ENCODE results near the gene FSTL5.

The FSTL5 gene

DNA sequence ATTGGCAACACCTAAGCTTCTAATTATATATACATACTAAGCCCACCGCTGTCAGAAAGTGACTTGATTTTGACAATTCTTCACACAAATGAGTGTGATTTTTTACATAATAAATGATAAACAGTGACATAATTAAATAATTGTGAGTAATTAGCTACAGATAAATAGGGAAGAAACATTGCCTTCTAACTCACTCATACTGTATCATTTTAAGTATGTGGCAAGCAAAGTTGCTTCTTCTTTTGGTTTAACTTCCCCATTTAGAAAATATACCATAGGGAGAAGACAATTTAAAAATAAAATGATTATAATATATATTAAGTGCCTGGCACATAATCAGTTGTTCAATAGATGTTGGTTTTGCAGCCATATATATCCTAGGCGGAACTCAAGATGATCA lies 644.2 kb downstream of the FSTL5 start:
- TF ChIP-seq ZNF274 (IDR thresholded peaks at IDR 0.05; ENCODE audit: low read depth, low read length) (no peak), SUZ12 (IDR thresholded peaks at IDR 0.05; ENCODE audit: extremely low read depth, insufficient read depth, insufficient read length) (no peak), YY1 (IDR thresholded peaks at IDR 0.05; ENCODE audit: insufficient read depth, insufficient read length) (no peak)
- no peak for DNase-seq (ENCODE audit: low read depth, low spot score)

DNA sequence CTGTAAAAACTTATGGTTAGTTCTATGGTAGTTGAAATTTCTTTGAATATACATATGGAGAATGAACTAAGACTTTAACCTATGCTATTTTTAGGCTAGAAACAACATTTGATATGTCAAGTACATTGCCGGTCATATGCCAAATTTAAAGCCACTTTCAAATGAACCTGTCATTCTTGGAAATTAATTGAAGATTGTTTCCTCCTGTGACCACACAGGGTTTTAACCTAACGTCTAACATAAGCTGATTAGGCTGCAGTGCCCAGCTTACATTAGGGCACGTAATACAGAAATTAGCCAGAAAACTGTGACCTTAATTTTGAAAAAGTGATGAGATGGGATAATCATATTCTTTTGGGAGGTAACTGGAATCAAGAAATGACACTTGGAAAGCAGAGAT lies 645.9 kb downstream of the FSTL5 start:
- TF ChIP-seq SUZ12 (IDR thresholded peaks at IDR 0.05; ENCODE audit: extremely low read depth, insufficient read depth, insufficient read length) (no peak), ZNF274 (IDR thresholded peaks at IDR 0.05; ENCODE audit: low read depth, low read length) (no peak), YY1 (IDR thresholded peaks at IDR 0.05; ENCODE audit: insufficient read depth, insufficient read length) (no peak)
- no peak for DNase-seq (ENCODE audit: low read depth, low spot score)
- H3K9me3 ChIP-seq (ENCODE audit: insufficient read depth, low read length) = no peaks in the 10 kb centered on the region
- no peaks in the 10 kb centered on the region for H3K36me3 ChIP-seq (ENCODE audit: insufficient read depth, insufficient read length, low read length)
- H3K4me1 ChIP-seq (ENCODE audit: insufficient read depth, insufficient read length) = no peaks in the 10 kb centered on the region
- no peak overlapping the region for H3K4me3 ChIP-seq (ENCODE audit: insufficient read length, low read depth)
- H3K27me3 ChIP-seq (ENCODE audit: insufficient read depth, insufficient read length) = no peaks in the 10 kb centered on the region
- H3K9ac ChIP-seq (ENCODE audit: insufficient read length, low read depth) = no peak overlapping the region

More for the DNA sequence above, 644.2 kb downstream of the FSTL5 start:
- Histone ChIP-seq H3K4me1 (ENCODE audit: insufficient read depth, insufficient read length) (no peaks in the 10 kb centered on the region), H3K9me3 (ENCODE audit: insufficient read depth, low read length) (no peaks in the 10 kb centered on the region), H3K4me3 (ENCODE audit: insufficient read length, low read depth) (no peak overlapping the region), H3K36me3 (ENCODE audit: insufficient read depth, insufficient read length, low read length) (no peaks in the 10 kb centered on the region), H3K27me3 (ENCODE audit: insufficient read depth, insufficient read length) (no peaks in the 10 kb centered on the region), H3K9ac (ENCODE audit: insufficient read length, low read depth) (no peak overlapping the region)

GRCh38 chr4:161505141-161505540 lies 658.7 kb downstream of the FSTL5 start:
- H3K4me3 ChIP-seq (ENCODE audit: insufficient read length, low read depth) = no peak overlapping the region
- H3K9ac ChIP-seq (ENCODE audit: insufficient read length, low read depth) = no peak overlapping the region
- no peaks in the 10 kb centered on the region for H3K36me3 ChIP-seq (ENCODE audit: insufficient read depth, insufficient read length, low read length)
- no peaks in the 10 kb centered on the region for H3K9me3 ChIP-seq (ENCODE audit: insufficient read depth, low read length)
- no peak for DNase-seq (ENCODE audit: low read depth, low spot score)
- no peaks in the 10 kb centered on the region for H3K4me1 ChIP-seq (ENCODE audit: insufficient read depth, insufficient read length)
- H3K27me3 ChIP-seq (ENCODE audit: insufficient read depth, insufficient read length) = no peaks in the 10 kb centered on the region
- TF ChIP-seq YY1 (IDR thresholded peaks at IDR 0.05; ENCODE audit: insufficient read depth, insufficient read length) (no peak), ZNF274 (IDR thresholded peaks at IDR 0.05; ENCODE audit: low read depth, low read length) (no peak), SUZ12 (IDR thresholded peaks at IDR 0.05; ENCODE audit: extremely low read depth, insufficient read depth, insufficient read length) (no peak)

- no peak for TF ChIP-seq ZNF274 (IDR thresholded peaks at IDR 0.05; ENCODE audit: low read depth, low read length)
- TF ChIP-seq SUZ12 (IDR thresholded peaks at IDR 0.05; ENCODE audit: extremely low read depth, insufficient read depth, insufficient read length) = no peak
- no peak for TF ChIP-seq YY1 (IDR thresholded peaks at IDR 0.05; ENCODE audit: insufficient read depth, insufficient read length)
- no peak for DNase-seq (ENCODE audit: low read depth, low spot score)
- Histone ChIP-seq H3K4me3 (ENCODE audit: insufficient read length, low read depth) (no peak overlapping the region), H3K4me1 (ENCODE audit: insufficient read depth, insufficient read length) (no peaks in the 10 kb centered on the region), H3K9me3 (ENCODE audit: insufficient read depth, low read length) (no peaks in the 10 kb centered on the region), H3K9ac (ENCODE audit: insufficient read length, low read depth) (no peak overlapping the region), H3K27me3 (ENCODE audit: insufficient read depth, insufficient read length) (no peaks in the 10 kb centered on the region), H3K36me3 (ENCODE audit: insufficient read depth, insufficient read length, low read length) (no peaks in the 10 kb centered on the region)
Measured at GRCh38 chr4:161498155-161498554, 665.6 kb downstream of the FSTL5 start.

- Histone ChIP-seq H3K9me3 (ENCODE audit: insufficient read depth, low read length) (no peaks in the 10 kb centered on the region), H3K4me3 (ENCODE audit: insufficient read length, low read depth) (no peak overlapping the region), H3K27me3 (ENCODE audit: insufficient read depth, insufficient read length) (no peaks in the 10 kb centered on the region), H3K9ac (ENCODE audit: insufficient read length, low read depth) (no peak overlapping the region), H3K4me1 (ENCODE audit: insufficient read depth, insufficient read length) (no peaks in the 10 kb centered on the region), H3K36me3 (ENCODE audit: insufficient read depth, insufficient read length, low read length) (no peaks in the 10 kb centered on the region)
- TF ChIP-seq ZNF274 (IDR thresholded peaks at IDR 0.05; ENCODE audit: low read depth, low read length) (no peak), YY1 (IDR thresholded peaks at IDR 0.05; ENCODE audit: insufficient read depth, insufficient read length) (no peak), SUZ12 (IDR thresholded peaks at IDR 0.05; ENCODE audit: extremely low read depth, insufficient read depth, insufficient read length) (no peak)
- DNase-seq (ENCODE audit: low read depth, low spot score) = no peak
Measured at GRCh38 chr4:161486461-161486860, 677.3 kb downstream of the FSTL5 start.

GRCh38 chr4:161466316-161466715 lies 697.5 kb downstream of the FSTL5 start:
- no peaks in the 10 kb centered on the region for H3K36me3 ChIP-seq (ENCODE audit: insufficient read depth, insufficient read length, low read length)
- H3K9me3 ChIP-seq (ENCODE audit: insufficient read depth, low read length) = no peaks in the 10 kb centered on the region
- no peaks in the 10 kb centered on the region for H3K4me1 ChIP-seq (ENCODE audit: insufficient read depth, insufficient read length)
- H3K27me3 ChIP-seq (ENCODE audit: insufficient read depth, insufficient read length) = no peaks in the 10 kb centered on the region
- no peak for DNase-seq (ENCODE audit: low read depth, low spot score)
- TF ChIP-seq SUZ12 (IDR thresholded peaks at IDR 0.05; ENCODE audit: extremely low read depth, insufficient read depth, insufficient read length) = no peak
- TF ChIP-seq YY1 (IDR thresholded peaks at IDR 0.05; ENCODE audit: insufficient read depth, insufficient read length) = no peak
- TF ChIP-seq ZNF274 (IDR thresholded peaks at IDR 0.05; ENCODE audit: low read depth, low read length) = no peak
- no peak overlapping the region for H3K4me3 ChIP-seq (ENCODE audit: insufficient read length, low read depth)
- H3K9ac ChIP-seq (ENCODE audit: insufficient read length, low read depth) = no peak overlapping the region

DNA sequence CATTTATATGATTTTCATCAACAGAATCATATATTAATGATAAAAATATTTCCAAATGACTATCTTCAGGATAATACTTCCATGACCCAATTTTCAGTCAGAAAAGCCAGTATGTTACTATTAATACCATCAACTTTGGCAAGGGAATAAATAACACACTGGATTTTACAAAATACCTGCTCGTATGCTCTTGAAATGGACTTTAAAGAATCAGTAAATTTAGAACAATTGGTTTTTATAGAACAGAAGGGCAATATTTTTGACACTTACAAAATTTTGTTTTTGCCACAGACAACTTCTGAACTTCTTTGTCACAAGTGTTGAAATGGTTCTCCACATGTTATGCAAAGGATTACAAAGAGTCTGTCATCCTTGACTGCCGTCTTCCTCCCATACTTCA lies 700.4 kb downstream of the FSTL5 start:
- Histone ChIP-seq H3K4me3 (ENCODE audit: insufficient read length, low read depth) (no peak overlapping the region), H3K36me3 (ENCODE audit: insufficient read depth, insufficient read length, low read length) (no peaks in the 10 kb centered on the region)
- DNase-seq (ENCODE audit: low read depth, low spot score) = no peak

More for the DNA sequence above, 700.4 kb downstream of the FSTL5 start:
- Histone ChIP-seq H3K9ac (ENCODE audit: insufficient read length, low read depth) (no peak overlapping the region), H3K27me3 (ENCODE audit: insufficient read depth, insufficient read length) (no peaks in the 10 kb centered on the region), H3K4me1 (ENCODE audit: insufficient read depth, insufficient read length) (no peaks in the 10 kb centered on the region), H3K9me3 (ENCODE audit: insufficient read depth, low read length) (no peaks in the 10 kb centered on the region)
- TF ChIP-seq SUZ12 (IDR thresholded peaks at IDR 0.05; ENCODE audit: extremely low read depth, insufficient read depth, insufficient read length) (no peak), YY1 (IDR thresholded peaks at IDR 0.05; ENCODE audit: insufficient read depth, insufficient read length) (no peak), ZNF274 (IDR thresholded peaks at IDR 0.05; ENCODE audit: low read depth, low read length) (no peak)
